NCI-H510A treated with DMSO at 0.1 percent for 48 hours (cell line): ENCODE results near the gene WDR59.
A peak's percentile ranks its signal among the peaks of the same experiment; 100 is the strongest.
"Not testable (repeated sequence)": the region's sequence is repeated elsewhere in the genome, so short reads cannot be mapped to it uniquely, and the experiment has no call there.

Experiments used
- DNase-seq: peaks from one replicate; lab custom pipeline; 2025; lab: John Stamatoyannopoulos, UW

The WDR59 gene

DNA sequence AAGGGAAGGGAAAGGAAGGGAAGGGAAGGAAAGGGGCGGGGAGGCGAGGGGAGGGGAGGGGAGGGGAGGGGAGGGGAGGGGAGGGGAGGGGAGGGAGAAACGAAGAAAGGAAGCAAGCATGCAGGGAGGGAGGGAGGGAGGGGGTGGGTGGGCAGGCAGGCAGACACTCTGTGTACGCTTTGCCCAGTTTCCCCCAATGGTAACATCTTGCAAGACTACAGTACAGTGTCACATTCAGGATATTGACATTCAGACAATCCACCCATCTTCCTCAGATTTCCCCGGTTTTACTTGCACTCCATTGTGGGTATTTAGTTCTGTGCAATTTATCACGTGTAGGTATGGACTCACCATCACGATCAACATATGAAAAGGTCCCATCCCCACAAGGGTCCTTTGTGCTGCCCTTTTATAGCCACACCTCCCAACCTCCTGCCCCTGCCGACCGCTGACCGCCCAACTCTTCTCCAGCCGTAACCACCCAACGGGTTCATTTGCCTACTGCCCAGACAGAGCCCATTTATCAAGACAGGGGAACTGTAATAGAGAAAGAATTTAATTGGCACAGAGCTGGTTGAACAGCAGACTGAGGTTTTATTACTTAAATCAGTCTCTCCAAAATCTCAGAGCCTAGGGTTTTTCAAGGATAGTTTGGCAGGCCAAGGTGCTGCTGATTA lies 118.9 kb downstream of the WDR59 start:
- no peak for DNase-seq

DNA sequence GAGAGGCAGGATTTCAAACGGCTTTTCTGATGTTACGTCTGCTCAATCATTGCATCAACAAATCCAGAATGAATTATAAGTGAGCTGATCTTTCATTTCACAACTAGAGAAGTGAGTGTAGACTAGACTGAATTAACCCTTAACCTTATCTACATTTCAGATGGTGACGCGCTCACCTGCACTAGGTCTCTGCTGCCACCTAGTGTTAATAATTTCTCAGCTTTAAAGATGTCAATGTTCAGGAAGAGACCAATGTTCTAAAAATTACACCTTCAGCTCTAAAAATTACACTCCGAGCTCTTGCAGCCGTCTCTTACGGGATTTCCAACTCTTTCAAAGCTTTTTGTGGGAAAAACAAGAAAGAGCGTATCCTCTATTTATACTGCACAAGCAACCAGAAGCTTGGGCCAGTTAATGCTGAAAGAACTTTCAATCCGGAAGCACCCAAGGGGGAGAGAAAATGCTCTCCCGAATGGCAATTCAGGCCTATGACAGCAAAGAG lies 122.1 kb downstream of the WDR59 start:
- DNase-seq, result peak; percentile 62

DNA sequence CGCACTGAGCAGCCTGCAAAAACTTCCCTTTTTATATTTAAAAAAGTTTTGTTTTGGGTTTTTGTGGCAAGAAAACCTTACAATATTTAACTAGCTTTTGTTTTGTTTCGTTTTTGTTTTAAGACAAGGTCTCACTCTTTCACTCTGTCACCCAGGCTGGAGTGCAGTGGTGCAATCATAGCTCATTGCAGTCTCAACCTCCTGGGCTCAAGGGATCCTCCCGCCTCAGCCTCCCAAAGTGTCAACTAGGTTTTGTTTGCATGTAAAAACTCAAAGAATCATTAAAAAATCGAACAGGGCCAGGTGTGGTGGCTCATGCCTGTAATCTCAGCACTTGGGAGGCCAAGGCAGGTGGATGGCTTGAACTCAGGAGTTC lies 132.4 kb downstream of the WDR59 start:
- no peak for DNase-seq

DNA sequence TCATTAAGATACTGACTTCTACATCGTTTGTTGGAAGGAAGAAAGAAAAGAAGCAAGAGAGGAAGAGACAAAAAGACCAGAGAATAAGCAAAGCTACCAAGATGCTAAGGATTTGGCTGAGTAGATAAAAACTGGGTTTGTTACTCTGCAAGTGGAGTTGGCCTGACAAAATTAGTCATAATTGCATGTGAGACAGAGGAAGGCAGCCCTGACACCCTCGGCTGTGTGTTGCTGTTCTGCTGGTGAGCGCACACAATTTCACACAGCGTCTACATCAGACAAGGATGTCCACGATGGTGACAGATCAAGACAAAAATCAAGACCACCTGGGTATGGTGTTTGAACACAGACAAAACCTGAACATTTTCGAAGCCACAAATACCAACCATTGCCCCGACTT lies 134.9 kb downstream of the WDR59 start:
- no peak for DNase-seq

DNA sequence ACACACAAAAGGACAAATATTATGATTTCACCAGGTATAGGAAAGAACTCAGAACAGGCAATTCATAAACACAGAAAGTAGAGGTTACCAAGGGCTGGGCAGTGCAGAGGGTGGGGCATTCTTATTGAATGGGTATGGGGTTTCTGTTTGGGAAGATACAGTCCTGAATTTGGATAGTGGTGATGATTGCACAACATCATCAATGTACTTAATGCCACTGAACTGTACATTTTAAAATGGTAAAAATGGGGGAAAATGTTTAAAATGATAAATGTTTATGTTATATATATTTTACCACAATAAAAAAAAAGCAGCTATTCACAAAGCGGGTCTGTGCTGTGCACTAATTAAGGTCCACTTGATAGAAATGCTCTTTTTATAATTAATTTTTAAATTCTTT lies 137.7 kb downstream of the WDR59 start:
- no peak for DNase-seq

DNA sequence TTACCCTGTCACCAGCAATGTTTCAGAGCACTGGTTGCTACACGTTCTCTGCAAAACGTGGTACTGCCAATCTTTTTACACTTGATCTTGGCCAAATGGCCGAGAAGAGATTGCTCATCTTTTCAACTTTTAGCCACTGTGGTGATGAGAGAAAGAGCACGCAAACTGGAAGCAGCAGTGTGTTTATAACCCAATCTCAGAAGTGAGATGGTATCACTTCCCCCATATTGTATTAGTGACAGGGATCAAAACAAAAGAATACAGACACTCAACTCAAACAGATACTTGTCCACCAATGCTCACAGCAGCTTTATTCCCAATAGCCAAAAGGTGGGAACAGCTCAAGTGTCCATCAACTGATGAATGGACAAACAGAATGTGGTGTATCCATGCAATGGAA lies 138.2 kb downstream of the WDR59 start:
- DNase-seq, result no peak

DNA sequence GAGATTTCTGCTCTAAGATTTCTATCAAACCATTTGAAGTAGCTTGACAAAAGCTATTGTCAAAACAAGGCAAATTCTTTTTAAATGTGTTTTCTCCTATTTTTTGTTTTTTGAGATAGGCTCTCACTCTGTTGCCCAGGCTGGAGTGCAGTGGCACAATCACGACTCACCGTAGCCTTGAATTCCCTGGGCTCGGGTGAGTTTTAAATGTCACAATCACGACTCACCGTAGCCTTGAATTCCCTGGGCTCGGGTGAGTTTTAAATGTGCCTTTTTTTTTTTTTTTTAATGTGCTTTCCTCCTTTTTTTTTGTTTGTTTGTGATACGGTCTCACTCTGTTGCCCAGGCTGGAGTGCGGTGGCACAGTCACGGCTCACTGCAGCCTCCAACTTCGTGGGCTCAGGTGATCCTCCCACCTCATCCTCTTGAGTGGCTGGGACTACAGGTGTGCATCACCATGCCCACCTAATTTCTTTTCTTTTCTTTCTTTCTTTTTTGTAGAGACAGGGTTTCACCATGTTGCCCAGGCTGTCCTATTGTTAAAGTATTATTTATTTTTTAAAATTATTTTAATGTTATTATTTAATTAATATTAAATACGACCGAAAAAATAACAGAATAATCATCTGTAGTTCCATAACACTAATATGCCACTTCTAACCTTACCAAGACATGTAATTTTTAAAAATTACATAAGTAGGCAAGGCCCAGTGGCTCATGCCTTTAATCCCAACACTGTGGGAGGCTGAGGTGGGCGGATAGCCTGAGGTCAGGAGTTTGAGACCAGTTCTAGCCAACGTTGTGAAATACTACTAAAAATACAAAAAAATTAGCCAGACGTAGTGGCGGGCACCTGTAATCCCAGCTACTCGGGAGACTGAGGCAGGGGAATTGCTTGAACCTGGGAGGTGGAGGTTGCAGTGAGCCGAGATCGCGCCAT lies 140.6 kb downstream of the WDR59 start:
- DNase-seq, result no peak

DNA sequence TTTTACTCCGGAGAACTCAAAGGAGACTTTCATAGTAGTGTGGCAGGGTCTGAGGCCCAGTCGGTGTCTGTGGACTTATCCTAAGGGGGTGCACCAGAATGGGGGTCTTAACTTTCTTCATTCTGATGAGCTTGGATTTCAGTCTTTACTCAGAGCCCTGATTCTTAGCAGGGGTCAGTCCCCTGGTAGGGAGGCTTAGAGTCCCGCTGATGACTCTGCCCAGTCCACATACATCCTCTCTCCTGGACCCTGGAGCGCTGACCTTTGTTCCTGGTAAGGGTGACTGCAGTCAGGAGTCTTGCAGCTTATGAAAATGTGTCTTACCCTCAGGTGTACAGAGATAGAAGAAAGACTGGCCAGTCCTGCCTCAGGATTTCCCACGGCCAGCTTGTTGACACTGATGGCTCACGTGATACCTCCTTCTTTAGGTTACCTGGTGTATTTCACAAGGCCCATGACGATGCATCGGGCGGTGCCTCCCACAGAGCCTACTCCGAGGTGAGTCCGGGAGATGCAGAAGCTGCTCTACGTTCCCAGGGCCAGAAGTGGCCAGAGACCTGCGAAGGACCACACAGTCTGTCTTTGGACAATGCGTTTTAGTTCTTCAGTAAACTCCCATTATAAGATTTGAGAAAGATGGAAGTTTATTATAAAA lies 141.4 kb downstream of the WDR59 start:
- not testable (repeated sequence) for DNase-seq

DNA sequence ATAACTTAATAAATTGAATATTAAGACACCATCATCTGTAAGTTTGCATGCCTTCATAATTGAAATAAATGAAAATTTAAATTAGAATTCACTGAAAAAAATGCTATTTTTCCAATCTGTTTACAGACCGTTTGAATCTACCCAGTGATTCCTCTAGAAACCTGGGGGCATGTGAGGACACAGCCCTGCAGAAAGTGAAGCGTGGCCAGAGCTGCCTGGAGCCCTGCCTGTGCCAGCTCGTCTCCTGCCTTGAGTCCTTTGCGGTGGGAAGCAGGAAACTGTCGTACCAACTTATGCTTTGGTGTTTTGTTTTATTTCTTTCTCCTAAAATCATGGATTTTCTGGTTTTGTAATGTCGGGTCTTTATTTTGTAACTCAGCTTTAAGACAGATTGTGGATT lies 142.5 kb downstream of the WDR59 start:
- DNase-seq, result no peak

DNA sequence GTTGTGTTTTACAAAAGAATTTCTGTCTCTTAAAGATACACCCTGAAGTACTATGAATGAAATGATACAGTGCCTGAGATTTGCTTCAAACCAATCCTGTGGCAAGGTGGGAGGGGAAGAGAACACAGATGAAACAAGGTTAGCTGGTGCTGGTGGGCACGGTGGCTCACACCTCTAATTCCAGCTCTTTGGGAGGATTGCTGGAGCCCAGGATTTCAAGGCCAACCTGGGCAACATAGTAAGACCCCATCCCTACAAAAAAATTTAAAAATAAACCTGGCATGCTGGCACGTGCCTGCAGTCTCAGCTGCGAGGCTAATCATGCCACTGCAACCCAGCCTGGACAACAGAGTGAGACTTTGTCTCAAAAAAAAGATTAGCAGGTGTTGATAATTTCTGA lies 143.0 kb downstream of the WDR59 start:
- DNase-seq, result no peak

DNA sequence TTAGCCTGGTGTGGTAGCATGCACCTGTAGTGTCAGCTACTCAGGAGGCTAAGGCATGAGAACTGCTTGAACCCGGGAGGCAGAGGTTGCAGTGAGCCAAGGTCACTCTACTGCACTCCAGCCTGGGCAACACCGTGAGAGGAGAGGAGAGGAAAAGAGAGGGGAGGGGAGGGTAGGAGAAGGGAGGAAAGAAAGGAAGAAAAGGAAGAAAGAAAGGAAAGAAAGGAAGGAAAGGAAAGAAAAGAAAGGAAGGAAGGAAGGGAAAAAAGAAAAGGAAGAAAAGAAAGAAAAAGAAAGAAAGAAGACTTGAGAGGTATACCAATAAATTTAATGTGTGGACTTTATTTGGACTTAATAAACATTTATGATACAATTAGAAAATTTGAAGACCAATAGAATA lies 143.5 kb downstream of the WDR59 start:
- DNase-seq, result no peak

DNA sequence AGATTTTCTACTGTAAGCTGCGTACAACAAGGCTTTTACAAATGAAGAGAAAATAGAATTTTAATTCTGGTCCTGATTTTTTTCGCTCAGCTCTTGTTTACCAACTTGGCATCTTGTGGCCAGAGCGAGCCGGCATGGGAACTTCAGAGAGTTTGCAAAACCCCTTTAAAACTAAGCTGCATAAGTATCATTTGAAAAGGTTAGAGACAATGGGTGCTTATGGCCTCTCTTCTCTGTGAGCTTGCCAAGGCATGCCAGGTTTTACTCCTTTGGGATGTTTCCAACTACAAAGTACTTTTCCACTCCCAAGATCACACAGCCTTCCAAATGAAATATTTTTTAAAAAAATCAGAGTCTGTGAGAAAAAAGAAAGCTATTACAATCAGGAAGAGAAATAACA lies 147.9 kb downstream of the WDR59 start:
- no peak for DNase-seq

DNA sequence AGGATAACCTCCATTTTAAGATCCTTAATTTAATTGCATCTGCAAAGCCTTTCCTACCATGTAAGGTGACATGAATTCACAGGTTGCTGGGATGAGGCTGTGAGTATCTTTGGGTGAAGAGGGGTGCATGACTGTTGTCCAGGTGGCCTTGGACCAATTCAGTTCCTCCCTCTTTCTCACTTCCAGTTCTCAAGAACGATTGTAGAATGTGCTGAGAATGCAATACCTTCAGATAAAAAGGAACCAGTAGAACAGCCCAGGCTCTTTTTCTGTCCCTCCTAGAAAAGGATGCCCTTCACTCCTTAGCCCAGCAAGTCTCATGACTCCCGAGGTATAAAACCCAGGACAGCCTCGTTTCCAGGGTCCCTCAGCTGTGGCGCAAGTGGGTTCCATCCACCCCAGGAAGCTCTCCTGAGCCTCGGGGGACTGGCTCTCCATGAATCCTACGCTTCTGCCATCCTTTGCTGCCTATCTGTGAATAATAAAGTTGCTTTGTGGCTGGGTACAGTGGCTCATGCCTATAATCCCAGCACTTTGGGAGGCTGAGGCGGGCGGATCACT lies 148.7 kb downstream of the WDR59 start:
- no peak for DNase-seq

DNA sequence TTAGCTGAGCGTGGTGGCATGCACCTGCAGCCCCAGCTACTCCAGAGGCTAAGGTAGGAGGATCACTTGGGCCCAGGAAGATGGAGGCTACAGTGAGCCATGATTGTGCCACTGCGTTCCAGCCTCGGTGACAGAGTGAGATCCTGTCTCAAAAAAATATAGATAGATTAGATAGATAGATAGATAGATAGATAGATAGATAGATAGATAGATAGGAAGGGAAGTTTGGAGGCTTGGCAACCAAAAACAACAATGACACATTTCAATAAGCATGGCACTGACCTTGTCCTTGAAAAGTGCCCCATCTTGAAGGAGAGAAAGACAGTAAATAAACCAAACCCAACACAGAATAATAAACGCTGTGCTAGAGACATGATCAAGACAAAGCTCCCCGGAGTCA lies 152.7 kb downstream of the WDR59 start:
- DNase-seq, result no peak

DNA sequence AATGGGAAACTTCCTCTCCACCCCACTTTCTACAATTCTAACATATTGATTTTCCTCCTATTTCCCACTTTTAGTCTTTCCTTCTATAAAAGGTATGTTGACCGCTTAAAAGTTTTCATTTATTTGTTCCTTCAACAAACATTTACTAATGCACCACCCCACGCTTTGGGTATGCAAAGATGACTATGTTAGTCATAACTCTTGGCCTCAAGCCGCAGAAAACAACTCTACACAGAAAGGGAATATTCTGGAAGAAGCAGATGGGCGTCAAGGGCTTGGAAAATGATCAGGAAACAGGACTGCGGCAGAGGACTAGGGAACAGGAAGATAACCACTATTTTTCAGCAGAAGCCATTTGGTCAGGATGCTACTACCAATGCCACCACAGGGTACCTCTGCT lies 153.5 kb downstream of the WDR59 start:
- DNase-seq, result no peak

DNA sequence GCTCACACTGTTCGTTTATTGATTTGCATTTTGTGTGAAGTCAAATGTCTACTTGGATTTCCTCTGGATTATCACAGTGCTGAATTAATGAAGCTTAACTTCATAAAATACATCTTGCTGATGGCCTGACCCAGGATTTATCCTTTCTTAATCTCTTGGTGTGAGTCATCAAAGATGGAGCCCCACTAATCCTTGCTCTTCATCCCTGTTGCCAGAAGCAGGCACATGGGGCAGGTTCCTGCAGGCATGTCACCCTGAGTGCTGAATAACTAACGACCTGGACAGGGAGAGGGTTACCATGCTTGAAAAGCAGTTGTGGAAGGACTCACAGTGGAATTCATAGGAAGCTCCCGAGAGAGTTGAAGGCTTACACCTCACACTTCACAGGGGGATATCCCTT lies 154.3 kb downstream of the WDR59 start:
- no peak for DNase-seq

DNA sequence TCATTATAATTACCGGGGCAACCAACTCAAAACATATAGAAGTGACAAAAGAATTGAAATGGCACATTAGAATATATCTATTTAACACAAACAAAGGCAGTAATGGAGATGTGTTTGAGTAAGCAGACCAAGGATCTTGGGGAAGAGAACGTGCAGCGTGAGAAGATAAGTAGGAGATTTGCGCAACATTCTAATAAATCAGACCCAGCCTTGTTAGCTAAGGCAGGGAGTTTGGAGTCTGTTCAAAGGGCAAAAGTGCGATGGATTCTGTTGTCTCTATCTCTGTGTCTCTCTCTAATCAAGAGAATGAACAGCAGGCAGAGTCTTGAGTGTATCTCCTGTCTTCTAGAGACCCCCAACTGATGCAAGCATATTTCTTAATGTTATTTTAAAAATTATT lies 155.3 kb downstream of the WDR59 start:
- no peak for DNase-seq

DNA sequence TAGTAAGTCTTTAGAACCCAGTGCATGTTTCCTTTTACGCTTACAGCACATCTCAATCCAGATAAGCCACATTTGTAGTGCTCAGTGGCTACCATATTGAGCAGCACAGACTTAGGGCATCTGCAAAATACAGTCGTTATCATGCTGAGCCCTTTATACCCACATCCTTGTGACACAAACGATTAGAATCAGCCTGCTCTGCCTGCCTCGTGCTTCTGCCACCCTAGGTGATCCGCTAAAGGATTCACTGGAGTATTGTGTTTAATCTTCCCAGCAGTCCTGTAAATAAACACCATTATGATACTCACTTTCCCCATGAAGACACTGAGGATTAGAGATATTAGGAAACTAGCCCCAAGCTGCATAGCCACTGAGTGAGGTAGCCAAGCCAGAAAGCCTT lies 159.0 kb downstream of the WDR59 start:
- DNase-seq, result no peak

DNA sequence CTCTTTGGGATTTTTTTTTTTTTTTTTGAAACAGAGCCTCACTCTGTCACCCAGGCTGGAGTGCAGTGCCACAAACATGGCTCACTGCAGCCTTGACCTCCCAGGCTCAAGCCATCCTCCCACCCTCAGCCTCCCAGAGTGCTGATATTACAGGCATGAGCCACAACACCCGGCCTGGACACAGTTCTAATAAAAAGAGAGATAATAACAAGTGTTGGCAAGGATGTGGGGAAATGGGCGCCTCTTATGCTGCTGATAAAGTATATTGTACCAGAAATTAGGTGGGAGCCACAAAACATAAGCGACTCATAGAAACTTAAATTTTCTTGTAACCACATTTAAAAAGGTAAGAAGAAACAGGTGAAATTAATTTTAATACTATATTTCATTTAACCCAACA lies 159.9 kb downstream of the WDR59 start:
- DNase-seq, result no peak
